ENCODE results near the gene STAM. TPM values are rescaled to one million over a fixed set of nuclear protein-coding genes. Genes with fewer than 3 reads are reported as not detected.

Gene STAM
- total RNA-seq, 1 donor from 2014 or later, result 43.4 TPM

GRCh38 chr10:17758200-17758599, 114.2 kb downstream of the STAM start:
- DNase-seq (ENCODE audit: low read depth) (no peak), FAIRE-seq (peak; percentile 45)
- H3K4me3 Mint-ChIP-seq (ENCODE audit: unreplicated experiment), result no peak overlapping the region
- Histone ChIP-seq H3K36me3 (ENCODE audit: insufficient read depth, low read length) (no peaks in the 10 kb centered on the region), H2AFZ (ENCODE audit: low read depth, low read length) (no peak overlapping the region), H3K9me3 (ENCODE audit: insufficient read depth, low read depth, low read length) (no peaks in the 10 kb centered on the region), H3K79me2 (ENCODE audit: insufficient read depth, low read length) (no peaks in the 10 kb centered on the region), H3K9ac (ENCODE audit: low read length) (no peak overlapping the region), H3K4me1 (ENCODE audit: insufficient read depth, low read length) (no peaks in the 10 kb centered on the region), H3K4me2 (ENCODE audit: low read length) (no peak overlapping the region), H4K20me1 (ENCODE audit: insufficient read depth, low read length) (no peaks in the 10 kb centered on the region), H3K27me3 (ENCODE audit: insufficient read depth, low read length) (no peaks in the 10 kb centered on the region), H3K27ac (ENCODE audit: low read depth, low read length) (no peak overlapping the region), H3K4me3 (ENCODE audit: insufficient read depth, low read depth, low read length) (no peak overlapping the region)
- TF ChIP-seq CTCF (IDR thresholded peaks at IDR 0.05; ENCODE audit: insufficient read depth, low read depth, low read length), result no peak
- no peak for TF ChIP-seq EZH2 (IDR thresholded peaks at IDR 0.05; ENCODE audit: insufficient read depth, low read length)
- H3K9me3 Mint-ChIP-seq (ENCODE audit: unreplicated experiment), result peaks cover 3% of the 10 kb centered on the region
- no peaks in the 10 kb centered on the region for H3K4me1 Mint-ChIP-seq (ENCODE audit: low read depth, unreplicated experiment)
- peaks cover 1% of the 10 kb centered on the region for H3K36me3 Mint-ChIP-seq (ENCODE audit: low read depth, unreplicated experiment)
- no peaks in the 10 kb centered on the region for H3K27me3 Mint-ChIP-seq (ENCODE audit: low read depth, unreplicated experiment)
- H3K27ac Mint-ChIP-seq (ENCODE audit: unreplicated experiment), result peak overlapping the region; percentile 8

GRCh38 chr10:17758896-17759295, 114.9 kb downstream of the STAM start:
- peaks cover 5% of the 10 kb centered on the region for H3K27me3 Mint-ChIP-seq (ENCODE audit: low read depth, unreplicated experiment)
- H3K4me2 ChIP-seq (ENCODE audit: low read length), result no peak overlapping the region
- no peak overlapping the region for H3K4me3 Mint-ChIP-seq (ENCODE audit: unreplicated experiment)
- no peak overlapping the region for H3K4me3 ChIP-seq (ENCODE audit: insufficient read depth, low read depth, low read length)
- H3K9me3 ChIP-seq (ENCODE audit: insufficient read depth, low read depth, low read length), result no peaks in the 10 kb centered on the region
- H3K27me3 ChIP-seq (ENCODE audit: insufficient read depth, low read length), result no peaks in the 10 kb centered on the region
- DNase-seq (ENCODE audit: low read depth), result no peak
- H4K20me1 ChIP-seq (ENCODE audit: insufficient read depth, low read length), result no peaks in the 10 kb centered on the region
- FAIRE-seq, result peak; percentile 13
- H3K4me1 Mint-ChIP-seq (ENCODE audit: low read depth, unreplicated experiment), result no peaks in the 10 kb centered on the region
- no peaks in the 10 kb centered on the region for H3K4me1 ChIP-seq (ENCODE audit: insufficient read depth, low read length)
- H2AFZ ChIP-seq (ENCODE audit: low read depth, low read length), result no peak overlapping the region
- H3K36me3 ChIP-seq (ENCODE audit: insufficient read depth, low read length), result no peaks in the 10 kb centered on the region
- TF ChIP-seq CTCF (IDR thresholded peaks at IDR 0.05; ENCODE audit: insufficient read depth, low read depth, low read length) (no peak), EZH2 (IDR thresholded peaks at IDR 0.05; ENCODE audit: insufficient read depth, low read length) (no peak)
- peaks cover 4% of the 10 kb centered on the region for H3K36me3 Mint-ChIP-seq (ENCODE audit: low read depth, unreplicated experiment)
- no peak overlapping the region for H3K9ac ChIP-seq (ENCODE audit: low read length)
- H3K79me2 ChIP-seq (ENCODE audit: insufficient read depth, low read length), result no peaks in the 10 kb centered on the region
- H3K27ac Mint-ChIP-seq (ENCODE audit: unreplicated experiment), result no peak overlapping the region
- H3K27ac ChIP-seq (ENCODE audit: low read depth, low read length), result no peak overlapping the region
- peaks cover 3% of the 10 kb centered on the region for H3K9me3 Mint-ChIP-seq (ENCODE audit: unreplicated experiment)

GRCh38 chr10:17764142-17764541, 120.2 kb downstream of the STAM start:
- Histone ChIP-seq H3K9ac (ENCODE audit: low read length) (no peak overlapping the region), H3K9me3 (ENCODE audit: insufficient read depth, low read depth, low read length) (no peaks in the 10 kb centered on the region), H3K4me2 (ENCODE audit: low read length) (no peak overlapping the region), H3K27me3 (ENCODE audit: insufficient read depth, low read length) (no peaks in the 10 kb centered on the region), H3K36me3 (ENCODE audit: insufficient read depth, low read length) (no peaks in the 10 kb centered on the region), H2AFZ (ENCODE audit: low read depth, low read length) (no peak overlapping the region), H3K4me3 (ENCODE audit: insufficient read depth, low read depth, low read length) (no peak overlapping the region), H3K27ac (ENCODE audit: low read depth, low read length) (no peak overlapping the region), H3K4me1 (ENCODE audit: insufficient read depth, low read length) (no peaks in the 10 kb centered on the region), H4K20me1 (ENCODE audit: insufficient read depth, low read length) (no peaks in the 10 kb centered on the region), H3K79me2 (ENCODE audit: insufficient read depth, low read length) (no peaks in the 10 kb centered on the region)
- peaks cover 3% of the 10 kb centered on the region for H3K4me1 Mint-ChIP-seq (ENCODE audit: low read depth, unreplicated experiment)
- FAIRE-seq (no peak), DNase-seq (ENCODE audit: low read depth) (no peak)
- H3K27ac Mint-ChIP-seq (ENCODE audit: unreplicated experiment), result no peak overlapping the region
- H3K36me3 Mint-ChIP-seq (ENCODE audit: low read depth, unreplicated experiment), result peaks cover 11% of the 10 kb centered on the region
- H3K9me3 Mint-ChIP-seq (ENCODE audit: unreplicated experiment), result peaks cover 8% of the 10 kb centered on the region
- H3K4me3 Mint-ChIP-seq (ENCODE audit: unreplicated experiment), result no peak overlapping the region
- TF ChIP-seq CTCF (IDR thresholded peaks at IDR 0.05; ENCODE audit: insufficient read depth, low read depth, low read length) (no peak), EZH2 (IDR thresholded peaks at IDR 0.05; ENCODE audit: insufficient read depth, low read length) (no peak)
- H3K27me3 Mint-ChIP-seq (ENCODE audit: low read depth, unreplicated experiment), result peaks cover 10% of the 10 kb centered on the region
